GM19023 (cell line): ENCODE measurements around the gene PGLYRP2.

Experiments used
- ATAC-seq: cut with Tn5 transposase; IDR thresholded peaks from one replicate; pipeline ENCODE4 v1.9.1; 2021; ENCODE audit warnings: mild to moderate bottlenecking, moderate library complexity; ENCODE audit not compliant: unreplicated experiment

Gene PGLYRP2

DNA sequence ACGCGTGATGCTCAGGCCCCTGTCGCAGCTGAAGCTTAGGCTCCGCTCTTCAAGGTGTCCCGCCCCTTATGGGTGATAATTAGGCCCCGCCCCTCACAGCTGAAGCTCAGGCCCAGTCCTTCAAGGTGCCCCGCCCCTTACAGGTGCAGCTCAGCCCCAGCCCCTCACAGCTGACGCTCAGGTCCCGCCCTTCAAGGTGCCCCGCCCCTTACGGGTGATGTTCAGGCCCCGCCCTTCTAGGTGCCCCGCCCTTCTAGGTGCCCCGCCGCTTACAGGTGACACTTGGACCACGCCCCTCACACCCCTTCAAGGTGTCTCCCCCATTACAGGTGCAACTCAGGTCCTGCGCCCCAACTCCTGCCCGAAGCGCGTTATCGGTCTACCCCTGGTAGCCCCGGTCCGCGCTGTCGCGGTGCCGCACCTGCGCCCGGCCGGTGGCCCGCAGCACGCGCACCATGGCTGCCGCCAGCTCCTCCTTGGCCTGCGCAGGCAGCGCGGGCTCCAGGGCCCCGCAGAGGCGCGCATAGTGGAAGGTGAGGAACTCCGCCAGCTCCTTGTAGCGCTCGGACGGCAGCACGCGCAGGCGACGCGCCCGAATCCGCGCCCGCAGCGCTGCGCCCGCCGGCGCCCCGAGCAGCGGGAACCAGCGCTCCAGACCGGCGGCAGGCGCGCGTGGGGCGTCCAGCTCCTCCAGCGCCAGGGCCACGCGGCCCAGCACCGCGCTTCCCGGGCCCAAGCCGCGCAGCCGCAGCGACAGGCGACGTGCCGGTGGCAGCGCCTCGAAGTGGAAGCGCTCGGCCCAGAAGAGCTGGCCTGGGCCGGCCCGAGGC, 22.2 kb downstream of the PGLYRP2 start:
- ATAC-seq = no peak

DNA sequence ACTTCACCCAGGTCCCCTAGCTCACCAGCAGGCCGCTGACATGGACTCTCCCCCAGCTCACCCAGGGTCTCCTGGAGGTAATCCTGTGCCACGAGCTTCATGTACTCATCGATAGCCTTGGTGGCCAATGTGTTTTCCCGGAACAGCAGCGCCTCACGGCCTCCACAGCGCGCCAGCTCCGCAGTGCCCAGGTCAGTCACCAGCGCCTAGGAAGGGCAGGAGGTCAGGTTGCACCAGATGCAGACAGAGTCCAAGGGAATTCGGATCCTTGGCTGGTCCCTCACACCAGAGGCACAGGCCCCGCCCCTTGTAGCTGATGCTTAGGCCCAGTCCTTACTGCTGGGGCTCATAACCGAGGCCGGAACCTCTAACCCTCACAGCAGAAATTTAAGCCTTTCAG, 22.9 kb downstream of the PGLYRP2 start:
- ATAC-seq = no peak

DNA sequence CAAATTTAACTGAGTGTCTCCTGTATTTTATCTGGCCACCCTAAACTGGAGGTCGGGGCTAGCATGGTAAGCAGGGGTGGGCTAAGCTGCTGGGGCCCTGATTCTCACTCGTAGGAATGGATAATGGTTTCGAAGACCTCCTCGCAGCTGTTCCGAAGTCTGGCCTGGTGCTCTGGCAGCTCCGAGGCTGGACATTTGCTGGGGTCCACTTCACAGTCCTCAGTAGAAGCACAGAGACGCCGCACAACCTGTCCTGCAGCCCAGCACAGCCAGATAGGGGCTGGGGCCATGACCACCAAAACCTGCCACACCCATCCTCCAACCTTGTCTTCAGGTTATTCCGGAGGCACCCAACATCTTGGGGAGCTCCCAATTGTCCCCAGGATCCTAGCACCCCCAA, 23.3 kb downstream of the PGLYRP2 start:
- no peak for ATAC-seq

DNA sequence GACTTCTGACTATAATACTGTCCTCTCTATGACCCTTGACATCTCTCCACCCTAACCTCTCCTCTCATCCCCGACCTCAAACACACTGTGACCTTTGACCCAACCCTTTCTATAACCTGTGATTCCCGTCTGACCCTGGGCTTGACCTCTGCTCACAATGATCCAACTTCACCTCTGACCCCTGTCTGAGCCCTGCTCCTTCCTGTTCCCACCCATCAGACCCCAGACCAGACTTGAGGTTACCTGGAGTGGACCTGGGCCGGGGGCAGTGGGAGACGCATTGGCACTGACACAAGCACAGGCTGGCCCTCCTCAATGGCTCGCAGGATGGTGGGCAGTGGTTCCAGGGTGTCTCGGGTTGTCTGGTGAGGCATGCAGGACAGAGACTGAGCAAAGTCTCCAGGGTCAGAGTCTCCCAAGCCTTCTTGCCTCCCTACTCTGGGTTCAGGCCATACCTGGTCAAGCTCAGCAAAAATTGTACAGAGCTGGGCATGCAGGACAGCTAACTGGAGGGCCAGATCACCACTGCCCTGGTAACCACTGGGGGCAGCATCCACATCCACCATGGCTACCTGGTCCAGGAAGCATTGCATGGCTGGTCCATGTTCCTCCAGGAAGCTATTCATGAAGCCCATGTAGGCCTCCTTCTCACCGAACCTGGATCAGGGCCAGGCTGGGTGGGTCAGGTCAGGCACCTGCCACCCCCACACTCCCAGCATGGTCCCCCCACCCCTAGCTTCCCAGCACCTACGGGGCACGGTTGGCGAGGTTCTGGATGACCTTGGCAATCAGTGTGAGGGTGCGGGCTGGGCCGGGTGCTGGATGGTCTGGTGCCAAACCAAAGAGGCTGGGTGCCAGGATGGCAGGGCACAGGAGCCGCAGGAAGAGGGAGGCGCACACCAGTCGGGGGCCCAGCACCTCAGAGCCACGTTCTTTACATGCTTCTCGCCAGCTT, 25.1 kb downstream of the PGLYRP2 start:
- no peak for ATAC-seq

DNA sequence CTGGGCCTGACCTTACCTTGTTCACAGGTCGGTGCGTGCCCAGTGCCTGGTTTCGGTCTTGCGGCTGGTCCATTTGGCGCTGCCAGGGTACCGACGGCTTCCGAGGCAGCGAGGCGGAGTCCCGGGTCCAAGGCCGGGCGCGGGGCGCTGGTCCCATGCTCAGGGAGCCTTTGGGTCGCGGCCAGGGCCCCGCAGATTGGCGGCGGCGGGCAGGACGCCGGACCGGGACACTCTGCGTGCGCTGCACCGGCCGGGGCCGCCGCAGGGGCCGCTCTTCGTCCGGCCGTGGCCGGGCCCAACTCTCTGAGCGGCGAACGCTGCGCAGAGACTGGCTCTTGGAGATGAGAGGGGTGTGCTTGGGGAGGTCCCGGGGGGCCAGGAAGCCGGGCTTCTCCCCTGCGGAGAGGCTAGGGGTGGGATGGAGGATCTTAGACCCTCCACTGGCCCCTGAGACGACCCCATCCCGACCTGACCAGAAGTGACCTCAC, 26.2 kb downstream of the PGLYRP2 start:
- ATAC-seq = no peak

DNA sequence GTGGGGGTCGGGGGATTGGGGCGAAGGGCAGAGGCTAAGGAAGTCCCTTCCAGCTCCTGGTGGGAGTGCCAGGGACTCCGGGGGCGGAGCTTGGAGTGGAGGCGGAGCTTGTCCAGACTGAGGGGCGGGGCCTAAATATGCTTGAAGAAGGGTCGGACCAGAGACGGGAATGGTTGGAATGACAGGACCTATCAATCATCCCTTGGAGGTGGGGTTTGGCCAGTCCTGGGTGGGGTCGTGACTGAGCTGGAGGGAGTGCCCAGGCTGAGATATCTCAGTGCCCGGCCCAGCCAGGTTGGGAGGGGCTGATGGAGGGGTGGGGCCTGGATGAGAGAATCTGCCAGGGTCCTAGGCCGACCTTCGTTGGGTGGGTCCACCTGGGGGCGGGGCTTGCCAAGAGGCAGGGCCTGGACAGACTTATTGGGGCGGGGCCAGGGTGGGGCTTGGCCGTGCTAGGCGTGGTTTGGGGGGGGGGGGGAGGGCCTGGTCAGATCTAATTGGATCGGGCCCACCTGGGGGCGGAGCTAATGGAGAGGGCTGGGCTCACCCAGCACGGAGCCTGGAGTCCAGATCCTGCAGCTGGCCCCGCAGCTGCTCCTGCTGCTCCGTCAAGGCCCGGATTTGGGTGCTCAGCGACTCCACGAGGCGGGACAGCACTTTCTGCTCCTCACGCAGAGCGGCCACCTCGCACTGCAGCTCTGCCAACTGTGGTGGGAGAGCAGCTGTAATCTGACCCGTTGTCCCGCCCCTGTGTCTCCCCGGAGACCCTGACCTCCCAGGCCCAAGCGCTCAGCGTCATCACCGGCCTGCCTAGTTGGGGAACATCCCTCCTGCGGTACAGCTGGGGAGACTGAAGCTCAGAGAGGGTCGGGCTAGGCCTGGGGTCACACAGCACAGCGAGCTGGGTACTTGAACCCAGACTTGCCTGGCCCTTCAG, 26.9 kb downstream of the PGLYRP2 start:
- ATAC-seq = no peak

DNA sequence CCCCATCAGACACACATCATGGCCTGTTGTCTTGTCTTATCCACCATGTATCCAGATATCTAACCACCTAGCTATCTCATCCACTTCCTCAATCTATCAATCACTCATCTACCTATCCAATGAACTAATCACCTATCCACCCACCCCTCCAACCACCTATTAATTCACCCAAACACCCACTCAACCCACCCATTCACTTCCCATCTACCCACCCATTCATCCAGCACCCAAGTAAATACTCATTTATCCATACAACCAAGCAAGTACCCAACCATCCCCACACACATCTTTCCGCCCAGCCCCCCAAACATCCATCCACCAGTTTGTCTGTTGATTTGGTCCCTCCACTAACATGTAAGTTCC, 28.8 kb downstream of the PGLYRP2 start:
- ATAC-seq = no peak

DNA sequence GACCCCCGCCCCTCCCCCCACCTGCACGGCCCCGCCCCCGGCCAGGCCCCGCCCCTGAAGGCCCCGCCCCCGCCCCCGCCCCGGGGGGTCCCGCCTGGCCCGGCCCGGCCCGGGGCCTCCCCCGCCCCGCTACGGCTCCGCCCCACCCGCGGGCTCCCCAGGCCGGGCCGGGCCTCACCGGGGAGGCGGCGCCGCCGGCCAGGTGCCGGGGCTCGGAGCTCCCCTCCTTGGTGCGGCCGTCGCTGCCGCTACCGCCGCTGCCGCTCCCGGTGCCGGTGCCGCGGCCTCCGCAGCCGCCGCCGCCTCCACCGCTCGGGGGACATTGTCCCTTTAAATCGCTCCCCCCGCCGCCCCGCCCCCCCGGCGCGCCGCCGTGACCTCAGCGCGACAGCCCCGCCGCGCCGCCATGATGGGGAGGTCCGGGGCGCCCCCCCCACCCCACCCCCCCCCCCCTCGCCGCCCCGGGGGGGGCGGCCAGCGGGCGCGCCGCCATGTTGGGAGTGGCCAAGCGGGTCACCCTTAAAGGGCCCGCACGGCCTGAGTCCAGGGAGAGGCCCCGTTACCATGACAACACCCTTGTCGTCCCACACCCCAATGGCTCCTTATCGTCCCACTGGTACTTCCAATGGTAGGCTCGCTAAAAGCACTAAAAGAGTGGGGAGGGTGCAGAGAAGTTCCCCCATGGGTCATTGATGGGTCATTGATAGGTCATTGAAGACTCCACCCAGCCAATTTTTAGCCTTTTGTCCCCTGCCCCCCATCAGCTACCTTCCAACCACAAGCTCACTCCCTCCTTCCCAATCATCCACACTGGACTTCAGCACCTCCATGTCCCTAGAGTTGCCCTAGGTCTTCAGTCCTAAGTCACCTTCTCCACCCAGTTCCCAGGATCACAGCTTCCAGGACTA, 29.4 kb downstream of the PGLYRP2 start, which contains the start of gene WIZ:
WIZ (minus strand) TSS at position 337 of the 908 bp plus-strand sequence. CDS start 1,649 bp downstream, outside the sequence.
- peak; percentile 58 for ATAC-seq

DNA sequence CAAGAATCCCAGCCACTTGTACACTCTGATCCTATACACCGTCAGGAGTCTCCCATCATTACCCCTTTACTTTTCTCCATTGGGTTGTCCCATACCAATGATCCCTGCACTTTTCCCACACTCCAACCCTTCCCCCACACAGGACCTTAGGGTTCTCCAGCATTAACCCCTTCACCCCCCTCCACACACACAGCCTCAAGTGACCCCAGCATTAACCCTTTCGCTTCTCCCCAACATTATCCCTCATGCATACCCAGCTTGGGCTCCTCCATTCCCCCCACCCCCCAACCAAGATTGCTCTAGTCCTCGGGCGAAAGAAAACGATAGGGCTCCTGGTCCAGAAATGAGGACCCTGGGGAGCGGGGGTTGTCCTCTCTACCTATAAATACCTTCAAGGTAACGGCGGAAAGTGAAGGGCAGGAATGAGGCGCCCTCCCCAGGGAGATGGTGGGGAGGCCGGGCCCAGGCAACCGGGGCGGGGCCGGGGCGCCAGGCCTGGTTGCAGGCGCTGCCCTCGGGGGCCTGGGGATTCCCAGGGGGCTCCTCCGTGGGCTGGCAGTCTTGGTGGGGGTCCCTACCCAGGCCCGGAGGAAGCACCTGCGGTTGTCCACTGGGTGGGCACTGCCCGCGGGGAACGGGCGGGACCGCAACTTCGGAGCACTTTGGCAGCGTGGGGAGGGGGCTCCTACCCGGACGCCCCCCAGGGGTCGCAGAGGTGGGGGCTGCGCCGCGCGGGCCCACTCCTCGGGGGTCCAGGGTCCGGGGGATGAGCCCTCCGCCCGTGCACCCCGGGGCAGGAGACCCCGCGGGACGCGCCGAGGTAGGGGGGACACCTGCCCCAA, 30.3 kb downstream of the PGLYRP2 start:
- ATAC-seq = peak; percentile 6

DNA sequence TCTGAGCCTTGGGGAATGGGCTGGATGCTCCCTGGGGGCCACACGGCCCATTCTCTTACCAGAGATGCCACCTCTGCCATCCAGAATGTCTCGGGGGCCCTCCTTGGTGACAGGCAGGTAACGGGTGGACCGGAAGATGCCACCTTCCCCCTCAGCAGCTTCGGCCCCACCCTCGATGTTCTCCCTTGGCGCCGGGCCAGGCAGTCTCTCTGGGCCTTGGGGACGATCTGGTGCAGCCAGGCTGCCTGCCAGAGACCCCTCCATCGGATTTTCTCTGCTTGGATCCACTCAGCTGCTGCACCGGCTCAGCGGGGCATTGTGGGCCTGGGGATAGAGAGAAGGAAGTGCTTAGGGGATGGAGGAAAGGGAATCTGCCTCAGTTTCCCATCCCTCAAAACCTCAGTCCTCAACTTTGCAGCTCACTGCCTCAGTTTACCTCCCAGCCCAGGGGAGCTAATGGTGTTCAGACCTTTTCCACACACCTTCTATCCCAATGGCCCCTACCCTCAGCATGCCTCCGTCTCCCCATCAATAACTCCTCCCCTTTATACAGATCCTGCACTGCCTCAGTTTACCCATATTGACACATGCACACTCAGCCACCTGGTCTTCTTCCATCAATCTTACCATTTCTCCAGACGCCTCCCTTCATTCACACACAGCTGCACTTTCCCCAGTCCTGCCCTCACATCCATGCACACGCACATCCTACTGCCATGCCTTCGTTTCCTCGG, 31.1 kb downstream of the PGLYRP2 start:
- ATAC-seq = no peak

DNA sequence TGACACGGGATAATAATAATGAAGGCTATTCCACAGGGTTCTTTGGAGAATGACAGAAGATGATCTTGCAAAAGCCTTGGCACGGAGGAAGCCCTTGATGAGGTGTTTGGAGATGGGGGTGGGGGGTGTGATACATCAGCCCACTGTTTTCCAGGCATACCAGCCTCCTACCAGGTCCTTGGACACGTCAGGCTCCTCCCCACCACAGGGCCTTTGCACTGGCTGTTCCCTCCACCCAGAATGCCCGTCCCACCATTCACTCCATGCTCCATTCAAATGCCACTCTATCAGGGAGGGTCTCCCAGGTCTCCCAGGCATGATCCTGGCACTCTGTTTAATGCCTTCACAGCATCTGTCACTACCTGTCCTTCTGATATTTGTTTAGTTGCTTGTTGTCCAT, 32.2 kb downstream of the PGLYRP2 start:
- ATAC-seq = no peak

DNA sequence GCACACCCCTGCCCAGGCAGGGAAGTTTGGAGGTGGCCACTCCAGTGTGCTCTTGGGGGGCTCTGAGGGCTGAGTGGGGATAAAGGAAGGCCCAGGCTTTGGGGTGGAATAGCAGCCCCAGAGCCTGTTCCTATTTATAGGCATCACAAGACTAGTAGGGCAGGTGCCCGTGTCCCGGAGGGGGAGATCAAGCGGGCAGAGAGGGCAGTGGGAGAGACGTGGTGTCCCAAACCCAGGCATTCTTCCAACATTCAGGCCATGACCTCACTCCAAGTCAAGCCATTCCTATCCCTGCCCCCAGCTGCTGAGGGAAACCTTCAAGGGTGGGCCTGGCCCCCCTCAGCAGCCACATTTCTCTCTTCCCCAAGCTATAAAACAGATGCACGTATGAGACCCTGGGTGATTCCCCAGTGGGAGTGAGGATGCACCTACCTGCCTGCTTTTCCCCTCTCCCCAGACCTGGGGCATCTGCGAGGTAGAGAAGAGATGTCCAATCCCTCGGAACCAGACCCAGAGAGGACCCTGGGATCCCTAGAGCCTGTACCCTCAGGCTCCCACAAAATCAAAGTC, 33.4 kb downstream of the PGLYRP2 start:
- no peak for ATAC-seq

DNA sequence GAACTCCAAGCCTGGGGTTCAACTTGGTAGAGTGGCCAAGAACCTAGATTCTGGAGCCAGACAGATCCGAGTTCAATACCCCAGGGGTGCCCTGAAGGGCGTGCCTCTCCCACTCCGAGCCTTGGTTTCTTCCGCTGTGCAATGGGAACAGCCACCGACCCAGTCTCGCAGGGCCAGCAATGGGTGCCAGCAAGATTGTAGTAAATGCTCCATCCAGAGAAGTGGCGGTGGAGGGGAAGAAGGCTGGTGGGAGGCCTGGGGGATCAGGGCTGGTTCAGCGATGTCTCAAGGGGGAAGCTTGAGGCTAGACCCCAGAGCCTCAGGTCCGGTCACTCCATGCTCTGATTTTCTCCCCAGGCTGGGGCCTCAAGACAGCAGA, 34.1 kb downstream of the PGLYRP2 start:
- ATAC-seq = no peak

DNA sequence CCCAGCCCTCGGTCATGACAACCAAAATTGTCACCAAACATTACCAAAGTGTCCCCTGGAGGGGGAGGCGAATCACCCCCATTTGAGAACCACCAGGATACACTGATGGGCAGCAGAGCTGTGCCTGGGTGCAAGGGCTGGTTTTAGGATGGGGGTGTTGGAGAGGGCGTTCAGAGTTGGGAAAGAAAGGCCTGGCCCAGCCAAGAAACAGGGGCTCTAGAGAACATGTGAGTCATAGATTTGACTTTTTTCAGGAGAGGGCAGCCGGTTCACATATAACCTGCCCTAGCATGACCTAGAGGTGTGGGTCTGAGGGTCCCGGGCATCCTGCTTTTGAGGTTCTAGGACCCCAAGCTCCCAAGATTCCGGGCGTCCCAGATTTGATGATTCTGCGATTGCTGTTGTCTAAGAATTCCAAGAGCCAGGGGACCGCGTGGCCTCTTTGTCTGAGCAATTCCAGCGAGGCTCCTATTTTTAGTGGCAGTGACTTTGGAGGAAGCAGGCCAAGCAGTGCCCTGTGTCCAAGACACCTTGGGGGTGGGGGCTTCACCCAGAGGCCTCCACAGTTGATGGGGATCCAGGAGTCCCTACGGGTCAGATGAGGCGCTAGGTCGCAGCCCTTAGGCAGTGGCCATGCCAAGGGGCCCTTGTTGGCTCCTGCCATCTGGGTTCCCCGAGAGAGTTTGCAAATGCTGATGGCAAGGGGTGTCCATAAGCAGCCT, 34.6 kb downstream of the PGLYRP2 start:
- ATAC-seq = no peak

DNA sequence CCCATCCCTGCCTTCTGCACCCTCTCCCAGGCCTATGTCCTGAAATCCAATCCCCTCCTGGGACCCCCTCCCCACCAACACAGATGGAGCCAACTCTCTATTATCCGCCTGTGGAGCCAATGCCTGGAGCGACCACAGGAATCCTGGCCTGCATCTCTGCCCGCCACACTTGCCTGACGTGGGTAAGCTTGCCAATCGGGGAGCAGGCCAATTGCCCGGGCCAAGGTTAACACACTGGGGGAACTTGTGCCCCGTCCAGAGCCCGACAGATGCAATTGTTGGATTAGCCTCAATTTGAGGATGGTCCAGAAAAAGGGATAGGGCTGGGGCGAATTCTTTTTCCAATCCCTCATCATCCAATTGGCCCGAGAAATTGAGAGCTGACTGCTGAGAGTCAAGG, 35.5 kb downstream of the PGLYRP2 start:
- no peak for ATAC-seq

DNA sequence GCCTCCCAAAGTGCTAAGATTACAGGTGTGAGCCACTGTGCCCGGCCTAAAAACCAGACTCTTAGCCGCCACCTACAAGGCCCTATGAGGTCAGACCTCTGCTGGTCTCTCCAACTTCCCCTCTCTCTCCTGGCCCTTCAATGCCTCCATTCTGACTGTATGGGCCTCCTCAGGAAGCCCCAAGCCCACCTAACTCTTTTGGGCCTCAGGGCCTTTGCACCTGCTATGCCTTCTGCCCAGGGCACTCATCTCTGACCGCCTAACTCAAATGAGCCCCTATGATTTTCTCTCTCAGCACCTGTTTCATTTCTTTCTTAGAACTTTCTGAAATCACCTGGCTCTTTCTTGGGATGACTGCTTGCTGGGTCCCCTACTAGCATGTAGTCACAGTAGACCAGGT, 36.0 kb downstream of the PGLYRP2 start:
- no peak for ATAC-seq
